HL-60/S4 (cell line): ENCODE results near the gene C16orf95.

Experiments
- in situ Hi-C: fragments of 300-500 bp; cut with MboI; formaldehyde crosslinking; loops from 2 replicates; pipeline ENCODE4 v1.14.3; 2022; ENCODE audit warnings: low sequenced_read_pairs

The C16orf95 gene

GRCh38 chr16:87295661-87296531 is 21.3 kb downstream of the C16orf95 start:
- in situ Hi-C loops: loop anchor here (25.0 kb wide), 2 partner anchors 209 to 734 kb away; partner anchors contain the start of genes FOXC2 and MTHFSD

- in situ Hi-C loops: loop anchor here (25.0 kb wide), 2 partner anchors 208 to 733 kb away; partner anchors contain the start of genes FOXC2 and MTHFSD
These were observed 21.9 kb downstream of the C16orf95 start for GRCh38 chr16:87295259-87295658.

- in situ Hi-C loops: loop anchor here (25.0 kb wide), 2 partner anchors 207 to 732 kb away; partner anchors contain the start of genes FOXC2 and MTHFSD
These were observed 23.2 kb downstream of the C16orf95 start for GRCh38 chr16:87293990-87294389.

GRCh38 chr16:87291944-87292343 is 25.2 kb downstream of the C16orf95 start:
- in situ Hi-C loops: loop anchor here (25.0 kb wide), 2 partner anchors 205 to 730 kb away; partner anchors contain the start of genes FOXC2 and MTHFSD

- in situ Hi-C loops: loop anchor here (25.0 kb wide), 2 partner anchors 202 to 727 kb away; partner anchors contain the start of genes FOXC2 and MTHFSD
These were observed 28.3 kb downstream of the C16orf95 start for GRCh38 chr16:87288753-87289362.

GRCh38 chr16:87286839-87287626 is 30.2 kb downstream of the C16orf95 start:
- in situ Hi-C loops: loop anchor here (25.0 kb wide), 2 partner anchors 200 to 725 kb away; partner anchors contain the start of genes FOXC2 and MTHFSD

GRCh38 chr16:87284183-87284582 is 33.0 kb downstream of the C16orf95 start:
- in situ Hi-C loops: loop anchor here (25.0 kb wide), 2 partner anchors 197 to 722 kb away; partner anchors contain the start of genes FOXC2 and MTHFSD

- in situ Hi-C loops: loop anchor here (10.0 to 25.0 kb wide), 3 partner anchors 74 to 717 kb away; partner anchors contain the start of genes FOXC2 and MTHFSD
These were observed 38.0 kb downstream of the C16orf95 start for GRCh38 chr16:87279094-87279658.

GRCh38 chr16:87278191-87279093 is 38.8 kb downstream of the C16orf95 start:
- in situ Hi-C loops: loop anchor here (10.0 to 25.0 kb wide), 3 partner anchors 74 to 716 kb away; partner anchors contain the start of genes FOXC2 and MTHFSD

GRCh38 chr16:87276924-87277323 is 40.3 kb downstream of the C16orf95 start:
- in situ Hi-C loops: loop anchor here (10.0 to 25.0 kb wide), 3 partner anchors 72 to 715 kb away; partner anchors contain the start of genes FOXC2 and MTHFSD

GRCh38 chr16:87276091-87276701 is 41.0 kb downstream of the C16orf95 start:
- in situ Hi-C loops: loop anchor here (10.0 to 25.0 kb wide), 3 partner anchors 71 to 714 kb away; partner anchors contain the start of genes FOXC2 and MTHFSD

GRCh38 chr16:87274794-87275193 is 42.4 kb downstream of the C16orf95 start:
- in situ Hi-C loops: loop anchor here (10.0 to 25.0 kb wide), 3 partner anchors 70 to 712 kb away; partner anchors contain the start of genes FOXC2 and MTHFSD

GRCh38 chr16:87273471-87274030 is 43.6 kb downstream of the C16orf95 start:
- in situ Hi-C loops: loop anchor here (10.0 kb wide), 1 partner anchor 69 kb away; no protein-coding TSS in a partner anchor

GRCh38 chr16:87271256-87271655 is 45.9 kb downstream of the C16orf95 start:
- in situ Hi-C loops: loop anchor here (10.0 kb wide), 1 partner anchor 66 kb away; no protein-coding TSS in a partner anchor

GRCh38 chr16:87267566-87267965 is 49.6 kb downstream of the C16orf95 start:
- in situ Hi-C loops: no loop called here

GRCh38 chr16:87266846-87267245 is 50.3 kb downstream of the C16orf95 start:
- in situ Hi-C loops: no loop called here

- in situ Hi-C loops: no loop called here
These were observed 51.9 kb downstream of the C16orf95 start for GRCh38 chr16:87265261-87265660.

GRCh38 chr16:87264634-87265033 is 52.6 kb downstream of the C16orf95 start:
- in situ Hi-C loops: no loop called here
